GM19238 (cell line): Measurements from ENCODE around the gene KLHDC8A.

Source experiments
- DNase-seq: peaks from one replicate; pipeline ENCODE4 v3.0.0; 2011; ENCODE audit warnings: low spot score; ENCODE audit not compliant: insufficient read length

KLHDC8A gene

GRCh38 chr1:205345761-205346160 lies 11.0 kb downstream of the KLHDC8A start:
- DNase-seq: no peak

- no peak for DNase-seq
Measured at GRCh38 chr1:205344066-205344928, 12.4 kb downstream of the KLHDC8A start.

- no peak for DNase-seq
Measured at GRCh38 chr1:205343431-205344065, 13.2 kb downstream of the KLHDC8A start.

GRCh38 chr1:205342986-205343385 lies 13.7 kb downstream of the KLHDC8A start:
- DNase-seq: no peak

GRCh38 chr1:205340676-205341075 lies 16.0 kb downstream of the KLHDC8A start:
- no peak for DNase-seq

- DNase-seq: peak; percentile 27
Measured at GRCh38 chr1:205339717-205340116, 17.0 kb downstream of the KLHDC8A start.

- no peak for DNase-seq
Measured at GRCh38 chr1:205339197-205339702, 17.5 kb downstream of the KLHDC8A start.

- DNase-seq: no peak
Measured at GRCh38 chr1:205338011-205338410, 18.7 kb downstream of the KLHDC8A start.

GRCh38 chr1:205337481-205337880 lies 19.2 kb downstream of the KLHDC8A start:
- no peak for DNase-seq

- DNase-seq: peak; percentile 64
Measured at GRCh38 chr1:205335692-205336091, 21.0 kb downstream of the KLHDC8A start.

- no peak for DNase-seq
Measured at GRCh38 chr1:205332015-205332791, 24.5 kb downstream of the KLHDC8A start.

GRCh38 chr1:205330150-205330549 lies 26.6 kb downstream of the KLHDC8A start:
- DNase-seq: no peak

- DNase-seq: no peak
Measured at GRCh38 chr1:205329719-205330118, 27.0 kb downstream of the KLHDC8A start.

- no peak for DNase-seq
Measured at GRCh38 chr1:205328476-205328875, 28.2 kb downstream of the KLHDC8A start.

- DNase-seq: no peak
Measured at GRCh38 chr1:205326812-205327466, 29.8 kb downstream of the KLHDC8A start.

GRCh38 chr1:205325334-205325884 lies 31.3 kb downstream of the KLHDC8A start:
- peak; percentile 30 for DNase-seq

- DNase-seq: no peak
Measured at GRCh38 chr1:205324781-205325180, 31.9 kb downstream of the KLHDC8A start.

- DNase-seq: no peak
Measured at GRCh38 chr1:205323794-205324193, 32.9 kb downstream of the KLHDC8A start.

GRCh38 chr1:205321959-205322283 lies 34.8 kb downstream of the KLHDC8A start:
- no peak for DNase-seq

- no peak for DNase-seq
Measured at GRCh38 chr1:205321162-205321958, 35.4 kb downstream of the KLHDC8A start, which contains the start of gene NUAK2. Gene NUAK2 (minus strand): TSS chr1:205321745. CDS start chr1:205321628, 117 bp downstream.
